Neural progenitor cell (in vitro differentiated cells): ENCODE results near the gene RACGAP1. TPM values are rescaled to one million over a fixed set of nuclear protein-coding genes. Genes with fewer than 3 reads are reported as not detected.

ENCODE experiments used
- DNase-seq: peaks from one replicate; pipeline ENCODE4 v3.0.0-alpha.2; 2016; ENCODE audit warnings: low spot score
- H2AFZ ChIP-seq: fragments of 200-600 bp; sonication (generic); replicated peaks from 2 replicates; pipeline ENCODE4 v1.6.1; 2016; ENCODE audit warnings: antibody characterized with exemption
- H3F3A ChIP-seq: fragments of 200-600 bp; sonication (generic); 2 replicates; pipeline ENCODE4 v1.6.1; 2016; ENCODE audit warnings: antibody characterized with exemption, low read depth
- H3K27ac ChIP-seq: fragments of 200-600 bp; sonication (generic); 2 replicates; pipeline ENCODE4 v1.5.1; 2016; ENCODE audit warnings: mild to moderate bottlenecking
- H3K27me3 ChIP-seq: fragments of 200-600 bp; sonication (generic); 2 replicates; pipeline ENCODE4 v1.6.1; 2016; ENCODE audit warnings: mild to moderate bottlenecking, moderate library complexity
- H3K36me3 ChIP-seq: fragments of 200-600 bp; sonication (generic); 2 replicates; pipeline ENCODE4 v1.5.1; 2016
- H3K4me1 ChIP-seq: fragments of 200-600 bp; sonication (generic); 2 replicates; pipeline ENCODE4 v1.6.1; 2016; ENCODE audit warnings: mixed run types
- H3K4me2 ChIP-seq: fragments of 200-600 bp; sonication (generic); 2 replicates; pipeline ENCODE4 v1.6.1; 2016
- H3K4me3 ChIP-seq: fragments of 200-600 bp; sonication (generic); 2 replicates; pipeline ENCODE4 v1.5.1; 2016
- H3K79me2 ChIP-seq: fragments of 200-600 bp; sonication (generic); 2 replicates; pipeline ENCODE4 v1.6.1; 2016; ENCODE audit warnings: low read depth
- H3K9ac ChIP-seq: fragments of 200-600 bp; sonication (generic); 2 replicates; pipeline ENCODE4 v1.6.1; 2016
- H3K9me3 ChIP-seq: fragments of 200-600 bp; sonication (generic); 2 replicates; pipeline ENCODE4 v1.5.1; 2016; ENCODE audit warnings: low read depth
- H4K20me1 ChIP-seq: fragments of 200-600 bp; sonication (generic); 2 replicates; pipeline ENCODE4 v1.6.1; 2016; ENCODE audit warnings: low read depth
- H3K27ac Mint-ChIP-seq: 3 replicates; pipeline ENCODE4 v1.8.0; 2021; ENCODE audit warnings: mixed read lengths
- H3K27me3 Mint-ChIP-seq: 2 replicates; pipeline ENCODE4 v1.8.0; 2022; ENCODE audit warnings: low read depth, mild to moderate bottlenecking, inconsistent platforms, moderate library complexity, mixed read lengths; ENCODE audit not compliant: insufficient read depth
- H3K36me3 Mint-ChIP-seq: 3 replicates; pipeline ENCODE4 v1.8.0; 2021; ENCODE audit warnings: mixed read lengths
- H3K4me1 Mint-ChIP-seq: 3 replicates; pipeline ENCODE4 v1.8.0; 2021; ENCODE audit warnings: mixed read lengths
- H3K4me3 Mint-ChIP-seq: 3 replicates; pipeline ENCODE4 v1.8.0; 2021; ENCODE audit warnings: mild to moderate bottlenecking, moderate library complexity, mixed read lengths
- H3K9me3 Mint-ChIP-seq: 3 replicates; pipeline ENCODE4 v1.8.0; 2020; ENCODE audit warnings: mixed read lengths
- EZH2 ChIP-seq: fragments of 200-600 bp; sonication (generic); IDR thresholded peaks from 2 replicates; pipeline ENCODE4 v1.6.1; 2017; ENCODE audit warnings: antibody characterized with exemption, mild to moderate bottlenecking, moderate library complexity
- EZH2phosphoT487 ChIP-seq: fragments of 200-600 bp; sonication (generic); IDR thresholded peaks from 2 replicates; pipeline ENCODE4 v1.6.1; 2017; ENCODE audit warnings: antibody characterized with exemption
- total RNA-seq: library from RNA; depleted of rRNA; stranded (reverse); fragments of >200 nt; gene quantifications from 2 replicates; pipeline ENCODE4 v1.2.3, GENCODE V29; 2015; ENCODE audit warnings: low replicate concordance
- TF ChIP-seq, protein P1 (sequence below): fragments of 200-600 bp; sonication (generic); IDR thresholded peaks from 2 replicates; pipeline ENCODE4 v1.5.1; 2017; ENCODE audit warnings: antibody characterized with exemption, mild to moderate bottlenecking

Gene RACGAP1
- total RNA-seq, 1 donor from 2014 or later: 149 TPM

DNA sequence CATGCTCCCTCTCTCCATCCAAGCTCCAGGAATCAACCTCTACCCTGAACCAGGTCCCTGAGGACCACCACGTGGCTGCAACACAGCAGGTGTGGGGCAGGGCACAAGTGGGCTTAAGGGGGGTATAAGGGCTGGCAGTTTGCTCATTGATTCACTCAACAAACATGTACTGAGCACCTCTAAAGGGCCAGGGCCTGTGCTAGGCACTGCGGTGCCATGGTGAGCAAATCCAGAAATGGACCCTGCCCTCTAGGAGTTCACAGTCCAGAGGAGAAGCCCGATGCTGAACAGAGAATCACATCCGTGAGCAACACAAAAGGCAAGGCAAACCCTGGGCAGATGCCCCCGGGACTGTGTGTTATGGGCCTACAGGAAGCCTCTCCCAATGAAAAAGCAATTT, 81.2 kb downstream of the RACGAP1 start:
- H3K27me3 ChIP-seq: peaks cover 27% of the 10 kb centered on the region
- H3K4me1 ChIP-seq: peaks cover 9% of the 10 kb centered on the region
- no peak for DNase-seq
- no peak overlapping the region for H3K4me3 ChIP-seq
- no peaks in the 10 kb centered on the region for H3K36me3 ChIP-seq
- H4K20me1 ChIP-seq: no peaks in the 10 kb centered on the region
- no peaks in the 10 kb centered on the region for H3K79me2 ChIP-seq
- Mint-ChIP-seq H3K27ac (peak overlapping the region; percentile 46), H3K27me3 (peaks cover 11% of the 10 kb centered on the region), H3K4me3 (no peak overlapping the region), H3K9me3 (no peaks in the 10 kb centered on the region), H3K4me1 (peaks cover 32% of the 10 kb centered on the region), H3K36me3 (no peaks in the 10 kb centered on the region)
- no peaks in the 10 kb centered on the region for H3K9me3 ChIP-seq
- TF ChIP-seq EZH2phosphoT487 (no peak), EZH2 (no peak)
- TF ChIP-seq, protein P1, sequence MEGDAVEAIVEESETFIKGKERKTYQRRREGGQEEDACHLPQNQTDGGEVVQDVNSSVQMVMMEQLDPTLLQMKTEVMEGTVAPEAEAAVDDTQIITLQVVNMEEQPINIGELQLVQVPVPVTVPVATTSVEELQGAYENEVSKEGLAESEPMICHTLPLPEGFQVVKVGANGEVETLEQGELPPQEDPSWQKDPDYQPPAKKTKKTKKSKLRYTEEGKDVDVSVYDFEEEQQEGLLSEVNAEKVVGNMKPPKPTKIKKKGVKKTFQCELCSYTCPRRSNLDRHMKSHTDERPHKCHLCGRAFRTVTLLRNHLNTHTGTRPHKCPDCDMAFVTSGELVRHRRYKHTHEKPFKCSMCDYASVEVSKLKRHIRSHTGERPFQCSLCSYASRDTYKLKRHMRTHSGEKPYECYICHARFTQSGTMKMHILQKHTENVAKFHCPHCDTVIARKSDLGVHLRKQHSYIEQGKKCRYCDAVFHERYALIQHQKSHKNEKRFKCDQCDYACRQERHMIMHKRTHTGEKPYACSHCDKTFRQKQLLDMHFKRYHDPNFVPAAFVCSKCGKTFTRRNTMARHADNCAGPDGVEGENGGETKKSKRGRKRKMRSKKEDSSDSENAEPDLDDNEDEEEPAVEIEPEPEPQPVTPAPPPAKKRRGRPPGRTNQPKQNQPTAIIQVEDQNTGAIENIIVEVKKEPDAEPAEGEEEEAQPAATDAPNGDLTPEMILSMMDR: no peak
- H2AFZ ChIP-seq: no peak overlapping the region
- H3K9ac ChIP-seq: no peak overlapping the region
- no peak overlapping the region for H3K27ac ChIP-seq
- H3F3A ChIP-seq: no peaks in the 10 kb centered on the region
- H3K4me2 ChIP-seq: no peak overlapping the region

DNA sequence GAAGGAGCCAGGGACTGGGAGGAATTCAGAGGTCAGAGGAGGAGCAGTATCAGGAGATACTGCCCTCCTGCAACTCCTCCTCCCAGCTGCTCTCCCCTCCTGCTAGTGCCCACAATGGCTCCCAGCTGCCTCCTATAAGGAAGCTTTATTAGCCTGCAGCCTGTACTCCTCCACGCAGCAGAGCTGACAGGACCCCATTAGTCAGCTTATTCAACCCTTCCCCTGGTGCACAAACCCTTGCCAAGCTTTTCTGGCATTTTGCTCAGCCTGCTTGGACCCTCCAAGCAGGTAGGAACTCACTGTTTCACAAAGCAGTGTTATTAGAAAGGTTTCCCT, 81.7 kb downstream of the RACGAP1 start:
- no peak overlapping the region for H3K9ac ChIP-seq
- H3K4me3 ChIP-seq: no peak overlapping the region
- Mint-ChIP-seq H3K36me3 (no peaks in the 10 kb centered on the region), H3K27ac (peak overlapping the region; percentile 46), H3K27me3 (peaks cover 11% of the 10 kb centered on the region), H3K9me3 (no peaks in the 10 kb centered on the region), H3K4me3 (no peak overlapping the region), H3K4me1 (peaks cover 32% of the 10 kb centered on the region)
- H3K4me1 ChIP-seq: peaks cover 9% of the 10 kb centered on the region
- H3K4me2 ChIP-seq: no peak overlapping the region
- DNase-seq: no peak
- H3K79me2 ChIP-seq: no peaks in the 10 kb centered on the region
- peaks cover 27% of the 10 kb centered on the region for H3K27me3 ChIP-seq
- H3F3A ChIP-seq: no peaks in the 10 kb centered on the region
- no peaks in the 10 kb centered on the region for H3K9me3 ChIP-seq
- no peak overlapping the region for H2AFZ ChIP-seq
- TF ChIP-seq EZH2 (no peak), EZH2phosphoT487 (no peak)
- TF ChIP-seq, protein P1: no peak
- no peak overlapping the region for H3K27ac ChIP-seq
- H3K36me3 ChIP-seq: no peaks in the 10 kb centered on the region
- no peaks in the 10 kb centered on the region for H4K20me1 ChIP-seq

DNA sequence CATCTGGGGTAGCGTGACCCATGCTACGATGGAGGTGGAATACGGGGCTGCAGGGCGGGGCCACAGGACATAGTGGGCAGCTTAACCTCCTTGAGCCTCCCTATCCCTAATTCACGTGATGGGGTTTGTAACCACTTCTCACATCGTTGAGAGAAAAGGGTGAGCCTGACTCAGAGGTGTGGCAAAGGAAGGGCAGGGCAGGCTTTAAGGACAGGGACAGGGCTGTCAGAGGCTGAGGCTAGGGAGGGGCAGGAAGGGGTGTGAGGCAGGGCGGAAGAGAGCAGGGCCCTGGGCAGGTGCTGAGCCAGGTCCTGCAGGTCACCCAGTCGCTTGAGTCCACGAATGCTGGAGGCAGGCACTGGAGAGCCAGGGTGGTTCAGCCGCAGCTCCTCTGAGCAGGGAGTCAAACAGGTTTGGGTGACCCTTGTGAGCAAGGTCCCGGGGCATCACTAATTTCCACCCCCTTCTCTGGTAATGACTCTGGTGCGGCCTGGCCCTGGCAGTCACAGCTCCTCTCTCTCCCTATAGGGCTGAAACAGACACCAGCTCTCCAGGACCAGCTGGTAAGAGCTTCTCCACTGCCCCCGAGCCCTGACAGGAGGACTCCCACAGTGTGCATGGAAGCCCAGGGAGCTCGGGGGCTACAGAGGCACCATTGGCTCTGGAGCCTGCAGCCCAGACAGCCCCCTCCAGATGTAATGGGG, 82.2 kb downstream of the RACGAP1 start:
- H3K27me3 Mint-ChIP-seq: peaks cover 11% of the 10 kb centered on the region
- Histone ChIP-seq H3K9ac (no peak overlapping the region), H3K27me3 (peaks cover 27% of the 10 kb centered on the region), H3K9me3 (no peaks in the 10 kb centered on the region), H3K4me2 (no peak overlapping the region), H3K36me3 (no peaks in the 10 kb centered on the region), H4K20me1 (no peaks in the 10 kb centered on the region), H3K27ac (no peak overlapping the region), H2AFZ (no peak overlapping the region), H3K4me1 (peaks cover 9% of the 10 kb centered on the region), H3F3A (no peaks in the 10 kb centered on the region), H3K79me2 (no peaks in the 10 kb centered on the region), H3K4me3 (no peak overlapping the region)
- DNase-seq: no peak
- H3K4me1 Mint-ChIP-seq: peaks cover 32% of the 10 kb centered on the region
- TF ChIP-seq EZH2phosphoT487 (no peak), EZH2 (no peak)
- TF ChIP-seq, protein P1: no peak
- no peaks in the 10 kb centered on the region for H3K36me3 Mint-ChIP-seq
- H3K4me3 Mint-ChIP-seq: no peak overlapping the region
- H3K9me3 Mint-ChIP-seq: no peaks in the 10 kb centered on the region
- H3K27ac Mint-ChIP-seq: peak overlapping the region; percentile 33
